Gastrocnemius medialis (tissue), 4 donors: ENCODE measurements around the gene PACSIN2. TPM values are rescaled to one million over a fixed set of nuclear protein-coding genes. Genes with fewer than 3 reads are reported as not detected.

Experiments used
- ATAC-seq, 2 donors: fragments of 150-250 bp; one replicate each; pipeline ENCODE4 v1.9.1; 2016
- DNase-seq, 2 donors: peaks; one replicate each; pipeline ENCODE4 v3.0.0-alpha.2; 2019
- H3K27ac ChIP-seq, 4 donors: fragments of 200-600 bp; sonication (generic); 1 replicate in 1 of 4; 2 replicates in 3 of 4; pipeline ENCODE4 v1.5.1; 2016 to 2018; ENCODE audit warnings: mild to moderate bottlenecking in 2 of 4, moderate library complexity in 1 of 4
- H3K27me3 ChIP-seq, 3 donors: fragments of 200-600 bp; sonication (generic) in 2 of 3; 1 replicate in 1 of 3; 2 replicates in 2 of 3; pipeline versions ENCODE4 v1.5.1 to v1.6.0; 2016 to 2019; ENCODE audit warnings: mild to moderate bottlenecking in 1 of 3, moderate library complexity in 1 of 3
- H3K36me3 ChIP-seq, 2 donors: fragments of 200-600 bp; sonication (generic) in 1 of 2; one replicate each; pipeline ENCODE4 v1.5.1; 2017 to 2018
- H3K4me1 ChIP-seq, 2 donors: fragments of 200-600 bp; sonication (generic) in 1 of 2; one replicate each; pipeline ENCODE4 v1.5.1; 2016 to 2017; ENCODE audit warnings: mild to moderate bottlenecking in 2 of 2
- H3K4me3 ChIP-seq, 4 donors: fragments of 200-600 bp; sonication (generic) in 3 of 4; 1 replicate in 1 of 4; 2 replicates in 3 of 4; pipeline ENCODE4 v1.5.1; 2016 to 2019; ENCODE audit warnings: mild to moderate bottlenecking in 2 of 4
- H3K9me3 ChIP-seq, 3 donors: fragments of 200-600 bp; sonication (generic) in 2 of 3; 1 replicate in 1 of 3; 2 replicates in 2 of 3; pipeline ENCODE4 v1.5.1; 2016 to 2019
- CTCF ChIP-seq, 5 experiments: fragments of 450-650 bp in 3 of 5; fragments of 200-600 bp in 2 of 5; sonication (generic) in 2 of 5; IDR thresholded peaks in 4 of 5; conservative IDR thresholded peaks in 1 of 5; 1 replicate in 4 of 5; 2 replicates in 1 of 5; pipeline ENCODE4 v1.5.1; 2016 to 2019; ENCODE audit warnings: antibody characterized with exemption in 5 of 5, mild to moderate bottlenecking in 3 of 5, moderate library complexity in 3 of 5
- POLR2A ChIP-seq, 2 donors: fragments of 450-650 bp; IDR thresholded peaks; one replicate each; pipeline ENCODE4 v1.6.1; 2017; ENCODE audit warnings: antibody characterized with exemption in 2 of 2, mild to moderate bottlenecking in 2 of 2, moderate library complexity in 2 of 2
- in situ Hi-C, 4 donors: fragments of 200-750 bp; cut with MboI; loops; one replicate each; pipeline versions ENCODE4 v1.15.0 to v1.8.0; 2017; ENCODE audit warnings: low sequenced_read_pairs in 4 of 4
- intact Hi-C: fragments of 100-400 bp; cut with DNase I; formaldehyde crosslinking; loops from one replicate; pipeline ENCODE4 v1.15.1; 2023; ENCODE audit warnings: low total_unique reads
- total RNA-seq, 4 donors: library from RNA; depleted of rRNA; stranded (reverse); fragments of >200 nt; gene quantifications; one replicate each; pipeline versions ENCODE4 v1.1.0 to v1.2.3, GENCODE V29; 2016

Gene PACSIN2
- total RNA-seq, 4 donors from 2014 or later, result 37.3 to 45.9 (median 39.8) TPM

GRCh38 chr22:42943981-42944380 is 71.0 kb downstream of the PACSIN2 start:
- TF ChIP-seq POLR2A (IDR thresholded peaks at IDR 0.05) (no peak), CTCF (IDR thresholded peaks at IDR 0.05 in 4 of 5, conservative IDR thresholded peaks at IDR 0.05 in 1 of 5) (no peak)
- H3K27me3 ChIP-seq, result no peaks in the 10 kb centered on the region
- intact Hi-C loops, result no loop called here
- peak overlapping the region; percentile 13 to 95 (median 50) for H3K27ac ChIP-seq
- H3K9me3 ChIP-seq, result no peaks in the 10 kb centered on the region
- ATAC-seq (no peak), DNase-seq (no peak)
- in situ Hi-C loops, result no loop called here
- no peak overlapping the region for H3K4me3 ChIP-seq
- no peaks in the 10 kb centered on the region for H3K36me3 ChIP-seq
- H3K4me1 ChIP-seq, result peaks cover 90 to 92% of the 10 kb centered on the region in 2 donors

- TF ChIP-seq POLR2A (IDR thresholded peaks at IDR 0.05) (no peak), CTCF (IDR thresholded peaks at IDR 0.05 in 4 of 5, conservative IDR thresholded peaks at IDR 0.05 in 1 of 5) (no peak)
- Histone ChIP-seq H3K4me1 (peaks cover 81 to 92% of the 10 kb centered on the region in 2 donors), H3K9me3 (no peaks in the 10 kb centered on the region), H3K4me3 (no peak overlapping the region), H3K27me3 (no peaks in the 10 kb centered on the region), H3K36me3 (no peaks in the 10 kb centered on the region), H3K27ac (peak overlapping the region in 3 of 4 donors; percentile 44 to 95 (median 55))
- ATAC-seq (no peak), DNase-seq (no peak)
- in situ Hi-C loops (no loop called here), intact Hi-C loops (no loop called here)
These were observed 72.6 kb downstream of the PACSIN2 start for GRCh38 chr22:42942351-42942750.

- in situ Hi-C loops (no loop called here), intact Hi-C loops (no loop called here)
- ATAC-seq (peak; percentile 45 to 65), DNase-seq (peak in 1 of 2 donors; percentile 44)
- no peak for TF ChIP-seq CTCF (IDR thresholded peaks at IDR 0.05 in 4 of 5, conservative IDR thresholded peaks at IDR 0.05 in 1 of 5)
- H3K27ac ChIP-seq, result peak overlapping the region; percentile 62 to 95 (median 76)
- H3K4me1 ChIP-seq, result peaks cover 71 to 83% of the 10 kb centered on the region in 2 donors
- no peak overlapping the region for H3K4me3 ChIP-seq
- no peaks in the 10 kb centered on the region for H3K27me3 ChIP-seq
- H3K36me3 ChIP-seq, result no peaks in the 10 kb centered on the region
- no peaks in the 10 kb centered on the region for H3K9me3 ChIP-seq
These were observed 74.9 kb downstream of the PACSIN2 start for GRCh38 chr22:42939941-42940653.

GRCh38 chr22:42939451-42939881 is 75.5 kb downstream of the PACSIN2 start:
- DNase-seq, result no peak
- intact Hi-C loops, result no loop called here
- Histone ChIP-seq H3K4me1 (peaks cover 71 to 83% of the 10 kb centered on the region in 2 donors), H3K27me3 (no peaks in the 10 kb centered on the region), H3K27ac (peak overlapping the region; percentile 4 to 95 (median 76)), H3K9me3 (no peaks in the 10 kb centered on the region), H3K36me3 (no peaks in the 10 kb centered on the region), H3K4me3 (no peak overlapping the region)
- TF ChIP-seq POLR2A (IDR thresholded peaks at IDR 0.05) (no peak), CTCF (IDR thresholded peaks at IDR 0.05 in 4 of 5, conservative IDR thresholded peaks at IDR 0.05 in 1 of 5) (no peak)
- ATAC-seq, result no peak
- in situ Hi-C loops, result no loop called here
